ENCODE data around the gene PRLH.

DNA sequence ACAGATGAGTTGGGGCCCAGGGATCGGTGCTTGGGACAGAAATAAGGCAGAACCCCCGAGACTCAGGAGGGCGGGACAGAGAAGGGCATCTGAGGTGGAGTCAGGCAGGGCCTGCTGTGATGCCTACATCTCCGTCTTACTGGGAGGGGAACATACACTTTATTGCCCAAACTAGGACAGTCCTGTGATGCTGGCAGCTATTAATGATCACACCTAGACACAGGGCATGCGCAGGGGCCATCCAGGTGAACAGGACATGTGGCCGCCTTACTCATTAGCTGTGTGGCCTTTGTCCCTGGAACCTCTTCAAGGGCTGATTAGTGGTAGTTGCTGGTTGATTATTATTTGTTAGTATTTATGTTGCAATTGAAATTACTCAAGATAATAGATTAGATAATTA is 46.1 kb upstream of the PRLH start:
- TF ChIP-seq CTCF (IDR thresholded peaks at IDR 0.05) (no peak), POLR2A (IDR thresholded peaks at IDR 0.05) (no peak)

Measured in body of pancreas (tissue), 4 donors.